HCT116 (cell line): ENCODE data around the gene AMZ2. TPM values are rescaled to one million over a fixed set of nuclear protein-coding genes. Genes with fewer than 3 reads are reported as not detected.
"Not testable (repeated sequence)": the region's sequence is repeated elsewhere in the genome, so short reads cannot be mapped to it uniquely, and the experiment has no call there.

Experiments
- ATAC-seq: fragments of 200-7000 bp; cut with Tn5 transposase; 2 replicates; pipeline ENCODE4 v1.9.1; 2020; ENCODE audit warnings: mild to moderate bottlenecking, moderate library complexity
- BruUV-seq: library from RNA; stranded (reverse); fragments of 400-500 nt; replicated peaks from 2 replicates; lab custom pipeline; 2021; lab: Mats Ljungman, UMichigan
- CTCF ChIA-PET: fragments of 300-600 bp; sonication (Branson Sonifier 250); formaldehyde crosslinking; loops from one replicate; lab custom pipeline; 2021; ENCODE audit warnings: antibody characterized with exemption; lab: Charles Lee
- POLR2A ChIA-PET: fragments of 300-600, 350-600 bp; sonication (Branson Sonifier 250); formaldehyde crosslinking; loops from one replicate; lab custom pipeline; 2021; ENCODE audit warnings: antibody characterized with exemption; lab: Charles Lee
- RAD21 ChIA-PET, 2 experiments: fragments of 300-600 bp; sonication (Branson Sonifier 250); formaldehyde crosslinking; loops; one replicate each; lab custom pipeline; 2023; ENCODE audit warnings: low total read pairs in 2 of 2; ENCODE audit not compliant: uncharacterized antibody in 2 of 2, unreplicated experiment in 2 of 2, low non-redundant PET in 1 of 2; lab: Charles Lee
- DNase-seq: peaks from one replicate; pipeline ENCODE4 v3.0.0-alpha.2; 2010; ENCODE audit warnings: low read depth, low spot score
- H2AFZ ChIP-seq: fragments of 200-600 bp; shearing (Covaris generic), sonication (generic); 2 replicates; pipeline ENCODE4 v1.6.1; 2017; ENCODE audit warnings: low read depth, mixed run types, mixed read lengths, antibody characterized with exemption, low read length; ENCODE audit not compliant: poor library complexity, severe bottlenecking
- H3K27ac ChIP-seq: 2 replicates; pipeline ENCODE4 v1.5.1; 2012; ENCODE audit warnings: low read depth, low read length
- H3K27me3 ChIP-seq: fragments of 200-600 bp; sonication (generic); 2 replicates; pipeline ENCODE4 v1.6.1; 2016; ENCODE audit warnings: mixed run types, low read length, mixed read lengths; ENCODE audit not compliant: insufficient read depth
- H3K36me3 ChIP-seq, 2 experiments: fragments of 200-500 bp in 1 of 2; fragments of 200-600 bp in 1 of 2; sonication (Bioruptor generic) in 1 of 2; sonication (generic) in 1 of 2; 2 replicates each; pipeline versions ENCODE4 v1.5.1 to v1.6.1; 2014 to 2016; ENCODE audit warnings: low read length in 2 of 2, inconsistent platforms in 1 of 2, mixed read lengths in 1 of 2, mixed run types in 1 of 2; ENCODE audit not compliant: insufficient read depth in 2 of 2, control insufficient read depth in 1 of 2
- H3K4me1 ChIP-seq, 2 experiments: fragments of 200-600 bp in 1 of 2; sonication (generic) in 1 of 2; 2 replicates each; pipeline versions ENCODE4 v1.5.1 to v1.6.1; 2012 to 2017; ENCODE audit warnings: low read length in 2 of 2, inconsistent platforms in 1 of 2, mild to moderate bottlenecking in 1 of 2, mixed read lengths in 1 of 2, mixed run types in 1 of 2, moderate library complexity in 1 of 2; ENCODE audit not compliant: insufficient read depth in 2 of 2, control insufficient read depth in 1 of 2
- H3K4me2 ChIP-seq: fragments of 200-600 bp; sonication (generic); 2 replicates; pipeline ENCODE4 v1.6.1; 2017; ENCODE audit warnings: mixed run types, low read length, mixed read lengths
- H3K4me3 ChIP-seq, 2 experiments: fragments of 200-600 bp in 1 of 2; sonication (generic) in 1 of 2; replicated peaks in 1 of 2; 2 replicates each; pipeline ENCODE4 v1.5.1; 2011 to 2016; ENCODE audit warnings: low read length in 2 of 2, control low read depth in 1 of 2, low read depth in 1 of 2, mild to moderate bottlenecking in 1 of 2, mixed read lengths in 1 of 2, mixed run types in 1 of 2
- H3K79me2 ChIP-seq: fragments of 200-600 bp; sonication (generic); 2 replicates; pipeline ENCODE4 v1.6.1; 2017; ENCODE audit warnings: mild to moderate bottlenecking, mixed run types, low read length, moderate library complexity, mixed read lengths; ENCODE audit not compliant: insufficient read depth
- H3K9ac ChIP-seq: fragments of 200-600 bp; sonication (generic); 2 replicates; pipeline ENCODE4 v1.6.1; 2016; ENCODE audit warnings: low read length, mixed read lengths
- H3K9me2 ChIP-seq: fragments of 200-600 bp; sonication (generic), shearing (Covaris generic); 2 replicates; pipeline ENCODE4 v1.6.1; 2017; ENCODE audit warnings: mixed run types, mild to moderate bottlenecking, moderate library complexity; ENCODE audit not compliant: insufficient read depth
- H3K9me3 ChIP-seq, 2 experiments: fragments of 200-500 bp in 1 of 2; fragments of 200-600 bp in 1 of 2; sonication (Bioruptor generic) in 1 of 2; sonication (generic) in 1 of 2; 2 replicates each; pipeline ENCODE4 v1.6.1; 2014 to 2017; ENCODE audit warnings: low read length in 2 of 2, mixed read lengths in 2 of 2, inconsistent platforms in 1 of 2, low read depth in 1 of 2, mild to moderate bottlenecking in 1 of 2, mixed run types in 1 of 2, moderate library complexity in 1 of 2; ENCODE audit not compliant: control insufficient read depth in 1 of 2, insufficient read depth in 1 of 2
- H4K20me1 ChIP-seq: fragments of 200-600 bp; sonication (generic), shearing (Covaris generic); 2 replicates; pipeline ENCODE4 v1.6.1; 2017; ENCODE audit warnings: mixed run types, mild to moderate bottlenecking, moderate library complexity; ENCODE audit not compliant: insufficient read depth
- EGR1 ChIP-seq: IDR thresholded peaks from 2 replicates; pipeline ENCODE4 v1.6.1; 2012; ENCODE audit warnings: low read depth
- ZFX ChIP-seq: fragments of 450-650 bp; IDR thresholded peaks from 2 replicates; pipeline ENCODE4 v1.6.1; 2017
- intact Hi-C: fragments of 100-400 bp; cut with micrococcal nuclease; formaldehyde crosslinking; loops from 2 replicates; pipeline ENCODE4 v1.10.0; 2022
- total RNA-seq: library from RNA; stranded (reverse); gene quantifications from one replicate; pipeline ENCODE4 v1.2.1, GENCODE V29; 2021; ENCODE audit not compliant: unreplicated experiment

The AMZ2 gene
- total RNA-seq, 1 experiment from 2014 or later: 131 TPM

DNA sequence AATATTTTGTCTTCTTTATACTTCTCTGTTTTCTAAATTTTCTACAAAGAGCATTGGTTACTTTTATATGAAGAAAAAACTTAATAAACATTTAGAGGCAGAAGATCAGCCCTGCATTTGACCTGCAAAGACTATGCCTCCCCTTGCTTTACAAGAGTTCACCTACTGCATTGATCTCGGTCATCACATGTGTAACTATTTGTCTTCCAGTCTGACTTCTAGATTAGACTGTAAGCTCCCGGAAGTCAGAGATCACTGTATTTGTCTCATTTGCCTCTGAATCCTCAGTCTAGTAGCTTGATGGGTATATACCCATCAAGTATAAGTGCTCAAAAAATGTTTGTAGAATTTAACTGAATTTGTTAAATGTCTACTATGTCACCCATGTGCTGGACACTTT lies 27.7 kb upstream of the AMZ2 start:
- H3K9me3 ChIP-seq, H2AFZ ChIP-seq, ATAC-seq, H3K36me3 ChIP-seq, H3K9ac ChIP-seq, H3K4me1 ChIP-seq, RAD21 ChIA-PET, H3K27ac ChIP-seq, H3K4me2 ChIP-seq, intact Hi-C loops, H3K27me3 ChIP-seq, BruUV-seq, CTCF ChIA-PET, H3K4me3 ChIP-seq, POLR2A ChIA-PET, H3K9me2 ChIP-seq, H3K79me2 ChIP-seq, H4K20me1 ChIP-seq, DNase-seq: not testable (repeated sequence)

- ATAC-seq, H3K27ac ChIP-seq, H2AFZ ChIP-seq, H3K9ac ChIP-seq, H3K4me1 ChIP-seq, CTCF ChIA-PET, H3K79me2 ChIP-seq, H4K20me1 ChIP-seq, BruUV-seq, H3K9me3 ChIP-seq, H3K36me3 ChIP-seq, H3K27me3 ChIP-seq, H3K9me2 ChIP-seq, H3K4me2 ChIP-seq, DNase-seq, H3K4me3 ChIP-seq, POLR2A ChIA-PET, RAD21 ChIA-PET, intact Hi-C loops: not testable (repeated sequence)
Measured at GRCh38 chr17:68220786-68221185, 27.1 kb upstream of the AMZ2 start.

DNA sequence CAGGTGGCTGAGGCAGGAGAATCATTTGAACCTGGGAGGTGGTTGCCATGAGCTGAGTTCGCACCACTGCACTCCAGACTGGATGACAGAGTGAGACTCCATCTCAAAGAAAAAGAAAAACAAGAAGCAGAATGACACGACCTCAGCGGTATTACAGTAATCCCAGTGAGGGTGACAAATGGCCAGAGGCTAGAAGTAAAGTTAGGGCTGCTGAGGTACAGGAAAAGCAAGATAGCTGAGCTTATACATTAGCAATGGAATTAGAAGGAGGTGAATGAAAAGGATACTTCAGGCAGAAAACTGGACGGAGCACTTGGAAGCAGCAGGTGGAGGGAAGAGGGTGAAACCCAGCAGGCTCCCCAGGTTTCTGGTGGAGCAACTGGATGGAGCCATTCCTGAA lies 26.1 kb upstream of the AMZ2 start:
- TF ChIP-seq ZFX (no peak), EGR1 (no peak)
- no peak overlapping the region for H3K9ac ChIP-seq
- ChIA-PET RAD21 (no interaction called here), CTCF (no interaction called here), POLR2A (no interaction called here)
- H4K20me1 ChIP-seq: no peaks in the 10 kb centered on the region
- H3K79me2 ChIP-seq: no peaks in the 10 kb centered on the region
- H2AFZ ChIP-seq: no peak overlapping the region
- H3K9me3 ChIP-seq: no peaks in the 10 kb centered on the region
- no peak overlapping the region for H3K4me2 ChIP-seq
- H3K4me3 ChIP-seq: no peak overlapping the region
- intact Hi-C loops: no loop called here
- no peaks in the 10 kb centered on the region for H3K4me1 ChIP-seq
- H3K27ac ChIP-seq: no peak overlapping the region
- no peaks in the 10 kb centered on the region for H3K36me3 ChIP-seq
- no peaks in the 10 kb centered on the region for H3K9me2 ChIP-seq
- no peak for DNase-seq
- no TSS peak for BruUV-seq
- ATAC-seq: no peak
- no peaks in the 10 kb centered on the region for H3K27me3 ChIP-seq
